ENCODE measurements around the gene PEDS1. TPM values are rescaled to one million over a fixed set of nuclear protein-coding genes. Genes with fewer than 3 reads are reported as not detected.
"Not testable (repeated sequence)": the region's sequence is repeated elsewhere in the genome, so short reads cannot be mapped to it uniquely, and the experiment has no call there.

Gene PEDS1
- polyA plus RNA-seq, 3 donors from 2014 or later, result 15.2 to 33.5 (median 19.7) TPM

- H3K9me3 Mint-ChIP-seq, result no peaks in the 10 kb centered on the region
- no peaks in the 10 kb centered on the region for H3K36me3 Mint-ChIP-seq
- no peak for DNase-seq
- no peak overlapping the region for H3K4me3 Mint-ChIP-seq
- peaks cover 8 to 19% (median 10%) of the 10 kb centered on the region in 3 donors for H3K27me3 Mint-ChIP-seq (ENCODE audit: low read depth in 3 of 3)
- H3K4me1 Mint-ChIP-seq, result peaks cover 4 to 5% of the 10 kb centered on the region in 2 donors
- peak overlapping the region in 2 of 6 donors; percentile 41 to 45 for H3K27ac Mint-ChIP-seq
These were observed 34.0 kb upstream of the PEDS1 start for GRCh38 chr20:50187403-50188051.

- Mint-ChIP-seq H3K4me3 (no peak overlapping the region), H3K27ac (no peak overlapping the region), H3K27me3 (ENCODE audit: low read depth in 3 of 3) (peaks cover 8 to 19% (median 10%) of the 10 kb centered on the region in 3 donors)
These were observed 33.5 kb upstream of the PEDS1 start for GRCh38 chr20:50186987-50187402.

GRCh38 chr20:50186151-50186885, 32.8 kb upstream of the PEDS1 start:
- H3K27ac Mint-ChIP-seq, result peak overlapping the region in 3 of 6 donors; percentile 13 to 47 (median 46)
- peaks cover 8 to 19% (median 10%) of the 10 kb centered on the region in 3 donors for H3K27me3 Mint-ChIP-seq (ENCODE audit: low read depth in 3 of 3)

More at GRCh38 chr20:50186987-50187402, 33.5 kb upstream of the PEDS1 start:
- DNase-seq, result no peak
- no peaks in the 10 kb centered on the region for H3K9me3 Mint-ChIP-seq
- no peaks in the 10 kb centered on the region for H3K36me3 Mint-ChIP-seq
- H3K4me1 Mint-ChIP-seq, result no peaks in the 10 kb centered on the region

GRCh38 chr20:50185426-50185825, 31.9 kb upstream of the PEDS1 start:
- Mint-ChIP-seq H3K4me1 (no peaks in the 10 kb centered on the region), H3K27ac (no peak overlapping the region), H3K36me3 (no peaks in the 10 kb centered on the region), H3K27me3 (ENCODE audit: low read depth in 3 of 3) (peaks cover 8 to 19% (median 10%) of the 10 kb centered on the region in 3 donors), H3K9me3 (no peaks in the 10 kb centered on the region), H3K4me3 (no peak overlapping the region)
- DNase-seq, result no peak

More at GRCh38 chr20:50186151-50186885, 32.8 kb upstream of the PEDS1 start:
- H3K4me1 Mint-ChIP-seq, result no peaks in the 10 kb centered on the region
- no peaks in the 10 kb centered on the region for H3K36me3 Mint-ChIP-seq
- no peak overlapping the region for H3K4me3 Mint-ChIP-seq
- H3K9me3 Mint-ChIP-seq, result no peaks in the 10 kb centered on the region
- peak; percentile 77 to 79 (median 79) for DNase-seq

GRCh38 chr20:50182346-50182745, 28.8 kb upstream of the PEDS1 start:
- peaks cover 10 to 21% (median 10%) of the 10 kb centered on the region in 3 donors for H3K27me3 Mint-ChIP-seq (ENCODE audit: low read depth in 3 of 3)
- no peak overlapping the region for H3K4me3 Mint-ChIP-seq
- no peaks in the 10 kb centered on the region for H3K36me3 Mint-ChIP-seq
- H3K9me3 Mint-ChIP-seq, result no peaks in the 10 kb centered on the region
- no peak for DNase-seq
- H3K4me1 Mint-ChIP-seq, result no peaks in the 10 kb centered on the region
- no peak overlapping the region for H3K27ac Mint-ChIP-seq

GRCh38 chr20:50181344-50181743, 27.8 kb upstream of the PEDS1 start:
- no peak overlapping the region for H3K27ac Mint-ChIP-seq
- no peak for DNase-seq
- no peaks in the 10 kb centered on the region for H3K9me3 Mint-ChIP-seq
- no peaks in the 10 kb centered on the region for H3K4me1 Mint-ChIP-seq
- H3K4me3 Mint-ChIP-seq, result no peak overlapping the region
- H3K27me3 Mint-ChIP-seq (ENCODE audit: low read depth in 3 of 3), result peaks cover 7 to 21% (median 7%) of the 10 kb centered on the region in 3 donors
- H3K36me3 Mint-ChIP-seq, result no peaks in the 10 kb centered on the region

GRCh38 chr20:50178672-50179071, 25.1 kb upstream of the PEDS1 start:
- H3K9me3 Mint-ChIP-seq; H3K4me1 Mint-ChIP-seq; H3K36me3 Mint-ChIP-seq; DNase-seq; H3K27ac Mint-ChIP-seq; H3K4me3 Mint-ChIP-seq; H3K27me3 Mint-ChIP-seq (ENCODE audit: low read depth in 3 of 3): not testable (repeated sequence)

GRCh38 chr20:50175938-50176933, 22.7 kb upstream of the PEDS1 start:
- Mint-ChIP-seq H3K4me1 (peaks cover 0 to 2% of the 10 kb centered on the region in 2 donors), H3K9me3 (no peaks in the 10 kb centered on the region), H3K27me3 (ENCODE audit: low read depth in 3 of 3) (peaks cover 6 to 9% (median 8%) of the 10 kb centered on the region in 3 donors), H3K36me3 (peaks cover 0 to 4% (median 0%) of the 10 kb centered on the region in 3 donors), H3K4me3 (no peak overlapping the region), H3K27ac (no peak overlapping the region)
- no peak for DNase-seq

GRCh38 chr20:50174456-50174855, 20.9 kb upstream of the PEDS1 start:
- no peak overlapping the region for H3K27ac Mint-ChIP-seq
- H3K4me3 Mint-ChIP-seq, result no peak overlapping the region
- H3K9me3 Mint-ChIP-seq, result no peaks in the 10 kb centered on the region
- no peak for DNase-seq
- H3K27me3 Mint-ChIP-seq (ENCODE audit: low read depth in 3 of 3), result peaks cover 6 to 12% (median 12%) of the 10 kb centered on the region in 3 donors
- peaks cover 0 to 2% of the 10 kb centered on the region in 2 donors for H3K4me1 Mint-ChIP-seq
- peaks cover 0 to 6% (median 0%) of the 10 kb centered on the region in 3 donors for H3K36me3 Mint-ChIP-seq

- DNase-seq, result no peak
- Mint-ChIP-seq H3K36me3 (peaks cover 0 to 8% (median 0%) of the 10 kb centered on the region in 3 donors), H3K9me3 (no peaks in the 10 kb centered on the region), H3K27me3 (ENCODE audit: low read depth in 3 of 3) (peaks cover 7 to 16% (median 13%) of the 10 kb centered on the region in 3 donors), H3K4me1 (peaks cover 0 to 2% of the 10 kb centered on the region in 2 donors), H3K4me3 (no peak overlapping the region), H3K27ac (no peak overlapping the region)
These were observed 19.0 kb upstream of the PEDS1 start for GRCh38 chr20:50172347-50173013.

- Mint-ChIP-seq H3K4me1 (peaks cover 8 to 10% of the 10 kb centered on the region in 2 donors), H3K36me3 (peaks cover 0 to 8% (median 0%) of the 10 kb centered on the region in 3 donors), H3K9me3 (no peaks in the 10 kb centered on the region), H3K27me3 (ENCODE audit: low read depth in 3 of 3) (peaks cover 5 to 15% (median 13%) of the 10 kb centered on the region in 3 donors), H3K27ac (no peak overlapping the region), H3K4me3 (no peak overlapping the region)
- DNase-seq, result no peak
These were observed 17.2 kb upstream of the PEDS1 start for GRCh38 chr20:50170549-50171220.

GRCh38 chr20:50169329-50169823, 15.9 kb upstream of the PEDS1 start:
- Mint-ChIP-seq H3K27ac (peak overlapping the region in 1 of 6 donors; percentile 1), H3K27me3 (ENCODE audit: low read depth in 3 of 3) (peaks cover 5 to 15% (median 13%) of the 10 kb centered on the region in 3 donors), H3K36me3 (peaks cover 0 to 8% (median 0%) of the 10 kb centered on the region in 3 donors)

More at GRCh38 chr20:50169329-50169823, 15.9 kb upstream of the PEDS1 start:
- no peaks in the 10 kb centered on the region for H3K9me3 Mint-ChIP-seq
- peaks cover 9 to 10% of the 10 kb centered on the region in 2 donors for H3K4me1 Mint-ChIP-seq
- DNase-seq, result peak; percentile 69 to 70 (median 69)
- no peak overlapping the region for H3K4me3 Mint-ChIP-seq

Data from immature natural killer cell (primary cell).